NCI-H226 (cell line): ENCODE results near the gene TCIRG1.
A peak's percentile ranks its signal among the peaks of the same experiment; 100 is the strongest.

Experiments
- DNase-seq: peaks from one replicate; pipeline ENCODE4 v3.0.0-alpha.2; 2015

The TCIRG1 gene

DNA sequence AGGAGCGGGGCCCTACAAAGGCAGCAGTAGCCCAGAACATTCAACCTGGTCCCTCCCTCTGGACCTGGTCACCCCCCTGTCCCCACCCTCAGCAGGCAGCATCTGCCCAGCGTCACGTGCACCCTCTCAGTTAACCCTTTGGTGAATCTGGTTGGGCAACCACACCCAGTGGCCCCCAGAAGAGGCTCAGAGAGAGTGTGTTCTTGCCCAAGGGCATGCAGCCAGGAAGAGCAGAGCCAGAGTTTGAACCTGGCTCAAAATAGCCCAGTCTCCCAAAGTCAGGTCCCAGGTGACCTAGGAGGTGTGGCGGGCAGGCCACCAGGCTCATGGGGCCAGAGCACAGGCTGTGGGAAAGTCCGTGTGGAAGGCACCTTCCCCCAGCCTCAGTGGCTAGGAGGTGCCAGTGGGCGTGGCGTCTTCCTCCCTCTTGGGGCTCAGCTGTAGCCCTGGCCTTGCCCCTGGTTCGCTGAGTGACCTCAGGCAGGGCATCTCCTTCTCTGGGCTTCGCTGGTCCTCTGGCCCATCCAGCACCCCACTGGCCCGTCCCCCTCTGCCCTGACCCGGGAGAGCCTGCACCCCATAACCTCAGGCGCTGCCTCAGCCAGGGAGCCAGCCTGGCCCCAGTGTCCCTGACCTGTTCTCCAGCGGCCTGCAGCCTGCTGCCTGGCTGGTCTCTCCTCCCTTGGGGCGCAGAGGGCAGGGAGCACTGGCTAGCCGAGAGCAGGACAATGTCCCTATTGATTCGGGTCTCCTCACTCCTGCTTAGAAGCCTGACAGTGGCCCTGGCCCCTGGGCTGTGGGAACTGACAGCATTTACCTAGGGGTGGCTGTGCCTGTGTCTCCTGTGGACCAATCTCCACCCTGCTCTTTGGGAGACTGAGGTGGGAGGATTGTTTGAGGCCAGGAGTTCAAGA is 21.7 kb upstream of the TCIRG1 start:
- DNase-seq: no peak

- DNase-seq: no peak
These were observed 20.7 kb upstream of the TCIRG1 start for GRCh38 chr11:68017980-68018729.

DNA sequence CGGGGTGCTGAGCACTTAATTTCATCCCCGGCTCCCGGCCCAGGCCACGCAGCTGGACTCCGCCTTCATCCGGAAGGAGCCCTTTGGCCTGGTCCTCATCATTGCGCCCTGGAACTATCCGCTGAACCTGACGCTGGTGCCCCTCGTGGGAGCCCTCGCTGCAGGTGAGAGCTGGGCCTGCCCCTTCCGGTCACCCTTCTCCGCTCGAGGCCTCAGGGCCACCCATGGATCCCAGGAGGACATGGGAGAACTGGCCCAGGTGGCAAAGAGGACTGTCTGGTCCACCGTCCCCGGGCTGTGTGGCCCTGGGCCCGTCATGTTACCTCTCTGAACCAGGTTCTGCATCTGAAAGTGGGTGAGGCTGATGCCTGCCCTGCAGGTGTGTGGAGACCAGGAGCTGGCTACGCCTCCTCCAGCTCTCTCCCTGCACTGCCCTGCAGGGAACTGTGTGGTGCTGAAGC is 20.1 kb upstream of the TCIRG1 start:
- no peak for DNase-seq

DNA sequence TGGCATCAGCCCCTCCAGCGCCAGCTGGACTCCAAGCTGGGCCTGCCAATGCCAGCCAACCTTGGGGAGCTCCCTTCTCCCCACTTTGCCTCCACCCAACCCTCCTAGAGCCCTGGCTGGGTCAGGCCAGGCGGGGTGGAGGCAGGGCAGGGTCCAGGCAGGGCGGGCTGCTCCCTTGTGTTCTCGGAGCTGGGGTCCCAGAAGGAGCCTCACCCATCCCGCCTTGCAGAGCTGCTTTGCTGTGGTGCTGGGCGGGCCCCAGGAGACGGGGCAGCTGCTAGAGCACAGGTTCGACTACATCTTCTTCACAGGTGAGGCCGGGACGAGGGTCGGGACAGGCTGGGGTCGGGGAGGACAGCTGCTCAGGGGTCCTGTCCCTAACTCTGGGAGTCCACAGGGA is 19.3 kb upstream of the TCIRG1 start:
- DNase-seq: no peak

DNA sequence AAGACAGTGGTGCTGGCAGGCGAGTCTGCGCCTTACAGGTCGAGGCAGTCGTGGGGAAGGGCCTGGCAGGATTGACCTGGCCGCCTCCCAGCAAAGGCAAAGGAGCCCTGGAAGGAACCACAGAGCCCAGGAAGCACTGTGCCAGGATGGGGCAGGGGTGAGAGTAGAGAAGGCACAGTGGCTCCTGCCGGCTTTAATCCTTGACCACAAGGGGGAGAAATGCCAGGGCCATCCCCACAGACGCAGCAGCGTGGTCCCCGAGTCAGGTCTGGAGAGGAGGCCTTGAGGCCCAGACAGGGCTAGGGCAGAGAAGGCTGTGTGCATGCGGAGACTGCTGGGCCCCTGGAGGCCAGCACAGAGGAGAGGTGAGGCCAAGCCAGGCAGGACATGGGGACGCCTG is 18.2 kb upstream of the TCIRG1 start:
- peak; percentile 72 for DNase-seq

DNA sequence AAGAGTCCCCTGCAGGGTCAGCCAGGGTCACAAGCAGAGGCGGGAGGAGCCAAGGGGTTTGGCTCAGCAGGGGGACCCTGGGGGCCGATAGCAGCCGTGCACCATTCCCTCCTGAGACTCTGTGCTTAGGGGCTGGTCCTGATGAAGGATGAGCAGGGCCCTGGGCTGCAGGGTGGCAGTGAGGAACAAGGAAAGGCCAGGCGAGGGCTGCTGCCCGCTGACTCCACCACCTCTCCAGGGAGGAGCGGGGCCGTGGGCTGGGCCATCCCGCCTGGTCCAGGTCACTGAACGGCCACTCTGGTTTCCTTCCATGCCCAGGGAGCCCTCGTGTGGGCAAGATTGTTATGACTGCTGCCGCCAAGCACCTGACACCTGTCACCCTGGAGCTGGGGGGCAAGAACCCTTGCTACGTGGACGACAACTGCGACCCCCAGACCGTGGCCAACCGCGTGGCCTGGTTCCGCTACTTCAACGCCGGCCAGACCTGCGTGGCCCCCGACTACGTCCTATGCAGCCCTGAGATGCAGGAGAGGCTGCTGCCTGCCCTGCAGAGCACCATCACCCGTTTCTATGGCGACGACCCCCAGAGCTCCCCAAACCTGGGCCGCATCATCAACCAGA is 17.5 kb upstream of the TCIRG1 start:
- DNase-seq: peak; percentile 50

DNA sequence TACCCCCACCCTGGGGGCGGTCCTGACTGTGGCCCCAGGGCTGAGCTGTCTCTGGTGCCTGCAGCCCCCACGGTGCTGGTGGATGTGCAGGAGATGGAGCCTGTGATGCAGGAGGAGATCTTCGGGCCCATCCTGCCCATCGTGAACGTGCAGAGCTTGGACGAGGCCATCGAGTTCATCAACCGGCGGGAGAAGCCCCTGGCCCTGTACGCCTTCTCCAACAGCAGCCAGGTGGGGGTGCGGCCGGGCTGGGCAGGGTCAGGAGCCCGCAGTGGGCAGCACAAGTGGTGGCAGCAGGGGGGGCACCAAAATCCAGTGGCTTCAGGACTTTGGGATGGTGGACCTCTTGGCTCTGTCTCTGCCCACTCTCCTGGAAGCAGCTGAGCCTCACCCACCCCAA is 16.3 kb upstream of the TCIRG1 start:
- no peak for DNase-seq

- DNase-seq: no peak
These were observed 14.3 kb upstream of the TCIRG1 start for GRCh38 chr11:68024508-68024907.

DNA sequence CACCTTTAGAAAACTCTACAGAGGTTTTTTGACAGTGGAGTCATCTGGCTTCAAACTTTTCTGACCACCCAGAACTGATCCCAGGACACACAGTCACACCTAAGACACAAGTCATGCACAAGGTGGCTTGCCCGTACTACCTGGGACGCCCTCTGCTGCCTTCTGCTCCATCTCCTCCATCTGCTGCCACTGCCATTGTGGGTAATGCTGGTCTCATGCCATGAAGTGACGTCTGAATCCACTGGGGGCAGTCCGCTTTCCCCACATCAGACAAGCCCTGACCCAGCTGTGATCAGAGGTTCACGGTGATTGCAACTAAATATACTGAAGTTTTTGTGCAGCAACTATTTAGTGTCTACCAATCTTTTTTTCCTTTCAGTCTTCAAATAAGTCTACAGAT is 13.8 kb upstream of the TCIRG1 start:
- DNase-seq: no peak

DNA sequence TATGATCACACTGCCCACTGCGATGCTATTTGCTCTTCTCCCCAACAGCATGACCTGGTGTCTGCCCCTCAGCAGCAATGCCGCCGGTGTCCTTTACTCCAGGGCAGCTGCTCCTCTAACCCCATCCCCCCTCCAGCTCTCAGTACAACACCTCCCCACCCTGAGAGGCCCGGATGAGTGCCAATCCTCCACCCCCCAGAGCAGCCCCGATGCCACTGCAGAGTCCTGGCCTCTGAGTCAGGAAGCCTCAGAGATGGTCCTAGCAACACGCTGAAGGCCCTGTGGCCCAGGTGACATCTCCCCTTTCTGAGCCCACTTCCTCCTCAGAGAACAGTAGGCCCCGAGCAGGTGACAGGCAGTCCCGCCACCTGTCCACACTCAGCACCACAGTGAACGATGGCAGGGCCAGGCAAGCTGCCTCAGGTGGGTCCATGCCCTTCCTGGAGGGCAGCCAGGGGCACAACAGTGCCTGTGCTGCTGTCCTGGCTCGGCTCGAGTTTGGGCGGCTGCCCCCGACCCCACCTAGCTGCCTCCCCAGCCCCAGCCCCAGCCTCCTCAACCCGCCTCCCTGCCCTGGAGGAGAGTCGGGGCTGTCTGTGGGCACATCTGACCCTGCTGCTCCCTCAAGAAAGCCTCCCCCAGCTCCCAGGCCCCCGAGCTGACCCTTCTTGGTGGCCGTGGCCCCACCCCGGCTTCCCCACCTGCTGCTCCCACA is 12.3 kb upstream of the TCIRG1 start:
- DNase-seq: no peak

DNA sequence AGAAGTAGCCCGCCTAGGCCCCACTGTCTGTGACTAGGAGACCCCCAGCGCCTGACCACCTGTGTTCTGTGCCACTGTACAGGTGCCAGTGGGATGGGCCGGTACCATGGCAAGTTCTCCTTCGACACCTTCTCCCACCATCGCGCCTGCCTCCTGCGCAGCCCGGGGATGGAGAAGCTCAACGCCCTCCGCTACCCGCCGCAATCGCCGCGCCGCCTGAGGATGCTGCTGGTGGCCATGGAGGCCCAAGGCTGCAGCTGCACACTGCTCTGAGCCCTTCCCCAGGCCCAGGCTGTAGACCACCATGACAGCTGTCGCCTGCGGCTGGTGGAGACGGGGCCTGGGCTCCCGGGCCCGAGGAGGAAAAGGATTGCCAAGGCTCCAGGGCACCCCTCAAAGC is 11.2 kb upstream of the TCIRG1 start:
- DNase-seq: no peak

DNA sequence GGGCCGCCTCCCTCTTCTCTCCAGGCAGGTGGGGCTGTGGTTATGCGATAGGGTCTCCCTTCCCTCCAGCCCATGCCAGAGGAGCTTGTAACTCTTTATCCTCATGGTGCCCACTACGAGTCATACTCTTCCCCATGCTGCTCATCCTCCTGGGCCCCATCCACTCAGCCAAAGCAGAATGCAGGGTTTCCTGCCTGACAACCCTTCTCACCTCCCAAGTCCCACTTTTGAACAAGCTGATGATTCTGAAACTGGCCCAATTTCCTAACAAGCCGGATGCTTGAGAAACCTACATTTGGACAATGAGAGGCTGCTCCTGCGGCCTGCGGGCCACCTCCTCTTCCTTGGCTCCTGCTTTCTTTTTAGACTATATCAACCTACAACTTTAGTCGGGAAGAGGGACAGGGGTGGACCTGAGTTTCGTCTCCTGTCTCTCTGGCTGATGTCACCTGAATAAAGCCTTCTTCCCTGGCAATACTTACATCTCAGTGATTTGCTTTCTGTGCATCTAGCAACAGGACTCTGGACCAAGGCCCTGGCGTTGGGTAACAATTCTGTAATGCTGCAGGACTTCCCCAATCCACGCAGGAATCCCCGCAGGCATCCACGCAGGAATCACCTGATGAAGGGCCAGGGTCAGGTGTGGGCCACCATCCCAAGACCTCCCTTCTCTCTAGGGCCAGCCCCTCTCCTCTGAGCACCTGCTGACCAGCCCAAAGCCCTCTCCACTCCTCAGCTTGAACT is 9.9 kb upstream of the TCIRG1 start:
- peak; percentile 79 for DNase-seq

- DNase-seq: peak; percentile 97
These were observed 8.3 kb upstream of the TCIRG1 start, which contains the start of gene NDUFS8 for GRCh38 chr11:68030318-68031143. Gene NDUFS8, plus strand, starts transcription at chr11:68030681. Its CDS starts 1,471 bp downstream, at chr11:68032152.

- no peak for DNase-seq
These were observed 7.7 kb upstream of the TCIRG1 start for GRCh38 chr11:68031144-68031464.

DNA sequence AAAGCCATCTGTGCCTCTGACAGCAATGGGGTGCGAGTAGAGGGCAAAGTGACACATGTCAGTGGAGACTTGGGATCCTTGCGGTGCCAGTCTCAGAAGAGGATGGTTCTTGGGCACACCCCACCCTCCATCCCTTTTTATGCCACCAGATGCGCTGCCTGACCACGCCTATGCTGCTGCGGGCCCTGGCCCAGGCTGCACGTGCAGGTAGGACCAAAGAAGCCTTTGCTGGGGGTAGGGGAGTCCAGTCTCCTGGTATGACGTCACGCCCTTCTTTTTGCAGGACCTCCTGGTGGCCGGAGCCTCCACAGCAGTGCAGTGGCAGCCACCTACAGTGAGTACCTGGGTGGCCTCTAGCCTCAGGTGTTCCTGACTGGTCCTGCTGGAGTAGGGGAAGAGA is 6.8 kb upstream of the TCIRG1 start:
- DNase-seq: no peak

- no peak for DNase-seq
These were observed 5.7 kb upstream of the TCIRG1 start for GRCh38 chr11:68032997-68033707.

- no peak for DNase-seq
These were observed 5.1 kb upstream of the TCIRG1 start for GRCh38 chr11:68033708-68034045.

- DNase-seq: no peak
These were observed 3.5 kb upstream of the TCIRG1 start for GRCh38 chr11:68035266-68035876.

DNA sequence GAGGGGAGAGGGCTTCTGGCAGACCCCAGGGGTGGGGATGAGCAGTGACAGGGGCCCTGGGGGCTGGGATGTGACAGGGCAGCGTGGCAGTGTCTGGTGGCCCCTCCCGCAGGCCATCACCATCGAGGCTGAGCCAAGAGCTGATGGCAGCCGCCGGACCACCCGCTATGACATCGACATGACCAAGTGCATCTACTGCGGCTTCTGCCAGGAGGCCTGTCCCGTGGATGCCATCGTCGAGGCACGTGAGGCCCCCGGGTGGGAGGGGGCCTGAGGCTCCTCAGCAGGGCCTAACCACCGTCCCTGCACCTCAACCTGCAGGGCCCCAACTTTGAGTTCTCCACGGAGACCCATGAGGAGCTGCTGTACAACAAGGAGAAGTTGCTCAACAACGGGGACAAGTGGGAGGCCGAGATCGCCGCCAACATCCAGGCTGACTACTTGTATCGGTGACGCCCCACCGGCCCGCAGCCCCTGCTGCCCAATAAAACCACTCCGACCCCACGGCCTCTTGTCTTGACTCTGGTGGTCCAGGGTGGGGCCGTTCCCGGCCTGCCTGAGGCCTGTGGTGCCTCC is 2.6 kb upstream of the TCIRG1 start:
- DNase-seq: no peak

- no peak for DNase-seq
These were observed 2.0 kb upstream of the TCIRG1 start for GRCh38 chr11:68036717-68037239.
